Nephron progenitor cell (in vitro differentiated cells): ENCODE results near the gene GADD45B.

Experiments
- DNase-seq: peaks from one replicate; pipeline ENCODE4 v3.0.0; 2021
- H3K27ac Mint-ChIP-seq: 2 replicates; pipeline ENCODE4 v1.8.0; 2021; ENCODE audit warnings: mild to moderate bottlenecking, moderate library complexity, mixed read lengths
- H3K27me3 Mint-ChIP-seq: 2 replicates; pipeline ENCODE4 v1.8.0; 2021; ENCODE audit warnings: mild to moderate bottlenecking, low read depth, mixed read lengths; ENCODE audit not compliant: poor library complexity
- H3K36me3 Mint-ChIP-seq: 2 replicates; pipeline ENCODE4 v1.8.0; 2021; ENCODE audit warnings: low read depth, mixed read lengths
- H3K4me1 Mint-ChIP-seq: 2 replicates; pipeline ENCODE4 v1.8.0; 2021; ENCODE audit warnings: mixed read lengths
- H3K4me3 Mint-ChIP-seq: 2 replicates; pipeline ENCODE4 v1.8.0; 2021; ENCODE audit warnings: mild to moderate bottlenecking, moderate library complexity, mixed read lengths
- H3K9me3 Mint-ChIP-seq: 2 replicates; pipeline ENCODE4 v1.8.0; 2021; ENCODE audit warnings: mild to moderate bottlenecking, moderate library complexity, mixed read lengths
- CTCF ChIP-seq: fragments of 200-600 bp; sonication (generic); IDR thresholded peaks from 2 replicates; pipeline ENCODE4 v1.5.0; 2021; ENCODE audit warnings: antibody characterized with exemption

GADD45B gene

DNA sequence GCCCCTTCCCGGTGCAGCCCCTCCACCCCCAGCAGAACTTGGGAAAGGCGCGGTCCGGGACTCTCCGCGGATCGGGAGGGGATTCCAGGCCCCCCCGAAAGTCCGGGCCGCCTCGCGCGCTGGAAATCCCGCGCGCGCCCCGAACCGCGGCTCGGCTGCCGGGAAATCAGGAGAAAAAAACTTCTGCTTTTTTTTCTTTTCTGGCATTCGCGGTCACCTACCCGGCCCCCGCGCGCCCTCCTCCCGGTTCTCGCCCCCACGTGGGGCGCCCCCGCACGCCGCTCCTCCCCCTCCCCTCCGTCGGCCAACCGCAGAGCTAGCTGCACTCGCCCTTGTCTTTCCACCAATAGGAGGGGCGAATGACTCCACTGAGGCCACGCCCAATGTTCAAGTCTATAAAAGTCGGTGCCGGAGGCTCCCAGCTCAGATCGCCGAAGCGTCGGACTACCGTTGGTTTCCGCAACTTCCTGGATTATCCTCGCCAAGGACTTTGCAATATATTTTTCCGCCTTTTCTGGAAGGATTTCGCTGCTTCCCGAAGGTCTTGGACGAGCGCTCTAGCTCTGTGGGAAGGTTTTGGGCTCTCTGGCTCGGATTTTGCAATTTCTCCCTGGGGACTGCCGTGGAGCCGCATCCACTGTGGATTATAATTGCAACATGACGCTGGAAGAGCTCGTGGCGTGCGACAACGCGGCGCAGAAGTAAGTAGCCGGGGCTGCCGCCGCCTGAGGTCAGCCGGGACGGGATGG is at the start of gene GADD45B:
Gene GADD45B, plus strand, starts transcription at position 426 of the 749 bp plus-strand sequence. Its CDS starts 232 bp downstream, at position 658.
- no peaks in the 10 kb centered on the region for H3K9me3 Mint-ChIP-seq
- H3K27ac Mint-ChIP-seq: peak within 1 kb of the TSS; percentile 92
- no peak for TF ChIP-seq CTCF
- DNase-seq: peak; percentile 98
- peaks cover 52% of the 10 kb centered on the region for H3K27me3 Mint-ChIP-seq
- peak within 1 kb of the TSS; percentile 96 for H3K4me3 Mint-ChIP-seq
- no peaks in the 10 kb centered on the region for H3K36me3 Mint-ChIP-seq
- H3K4me1 Mint-ChIP-seq: peaks cover 35% of the 10 kb centered on the region

DNA sequence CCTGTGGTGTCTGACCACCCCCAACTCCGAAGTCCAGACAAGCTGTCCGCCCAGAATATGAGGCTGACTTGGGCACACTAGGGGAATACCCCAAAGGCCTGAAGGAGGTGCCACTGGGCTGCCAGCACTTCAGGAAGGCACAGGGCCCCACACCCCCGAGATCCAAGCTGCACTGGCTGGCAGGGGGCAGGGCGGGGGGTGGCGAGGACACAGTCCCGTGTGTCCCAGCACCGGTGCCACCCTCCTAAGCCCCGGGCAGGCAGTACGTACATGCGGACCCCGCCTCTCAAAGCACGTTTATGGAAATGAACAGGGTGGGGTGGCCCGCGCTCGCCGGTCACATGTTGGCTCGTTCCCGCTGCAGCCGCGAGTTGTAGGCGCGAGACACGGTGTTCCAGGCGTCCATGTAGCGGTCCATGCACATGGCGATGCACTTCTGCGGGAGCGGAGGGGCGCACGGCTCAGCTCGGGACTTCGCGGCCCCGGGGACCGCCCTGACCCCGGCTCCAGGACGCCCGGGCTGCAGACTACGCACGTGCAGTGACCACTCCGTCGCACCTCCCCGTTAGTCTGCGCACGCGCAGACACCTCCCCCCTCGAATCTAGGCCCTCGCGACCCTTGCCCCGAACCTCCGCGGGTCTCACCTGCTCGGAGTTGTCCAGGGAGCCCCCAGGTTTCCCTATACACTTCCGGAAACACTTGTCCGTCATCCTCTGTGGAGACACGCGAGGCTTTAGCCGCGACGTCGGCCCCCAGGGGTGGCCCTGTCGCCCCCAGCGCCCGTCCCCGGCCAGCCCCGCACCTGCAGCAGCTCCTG is 49.1 kb upstream of the GADD45B start:
- Mint-ChIP-seq H3K36me3 (peaks cover 10% of the 10 kb centered on the region), H3K27ac (peak overlapping the region; percentile 99), H3K4me1 (peaks cover 36% of the 10 kb centered on the region), H3K4me3 (peak overlapping the region; percentile 91), H3K27me3 (no peaks in the 10 kb centered on the region), H3K9me3 (no peaks in the 10 kb centered on the region)
- no peak for TF ChIP-seq CTCF
- peak; percentile 70 for DNase-seq

GRCh38 chr19:2427429-2428320 is 48.3 kb upstream of the GADD45B start, which contains the start of gene TIMM13:
TSS of gene TIMM13 (minus strand) at chr19:2427586. CDS start at chr19:2427533, 53 bp downstream.
- peak; percentile 98 for DNase-seq
- no peak for TF ChIP-seq CTCF
- H3K27me3 Mint-ChIP-seq: no peaks in the 10 kb centered on the region

DNA sequence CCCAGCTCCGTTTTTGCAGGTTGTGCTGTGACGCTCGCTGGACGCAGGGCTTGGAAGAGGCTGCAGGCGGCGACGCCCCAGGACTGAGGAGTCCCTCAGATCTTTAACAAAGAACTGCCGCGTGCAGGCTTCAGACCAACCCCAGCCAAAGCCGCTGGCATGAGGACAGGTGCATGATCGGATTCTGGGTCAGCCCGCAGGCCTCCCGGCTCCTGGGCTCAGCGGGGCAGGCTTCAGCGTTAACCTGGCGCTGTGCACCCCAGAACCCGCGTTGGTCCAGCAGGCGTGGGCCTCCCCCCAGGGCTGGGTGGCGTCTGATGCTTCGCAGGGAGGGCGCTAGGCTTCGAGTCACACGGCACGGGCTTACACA is 47.6 kb upstream of the GADD45B start:
- Mint-ChIP-seq H3K27me3 (no peaks in the 10 kb centered on the region), H3K9me3 (no peaks in the 10 kb centered on the region), H3K27ac (peak overlapping the region; percentile 99), H3K4me3 (peak overlapping the region; percentile 91), H3K4me1 (peaks cover 36% of the 10 kb centered on the region), H3K36me3 (peaks cover 10% of the 10 kb centered on the region)
- TF ChIP-seq CTCF: no peak
- peak; percentile 33 for DNase-seq

More at GRCh38 chr19:2427429-2428320, 48.3 kb upstream of the GADD45B start, which contains the start of gene TIMM13:
- H3K4me3 Mint-ChIP-seq: peak within 1 kb of the TSS; percentile 91
- peaks cover 36% of the 10 kb centered on the region for H3K4me1 Mint-ChIP-seq
- H3K9me3 Mint-ChIP-seq: no peaks in the 10 kb centered on the region
- H3K27ac Mint-ChIP-seq: peak within 1 kb of the TSS; percentile 99
- H3K36me3 Mint-ChIP-seq: peaks cover 10% of the 10 kb centered on the region

GRCh38 chr19:2428756-2429711 is 46.9 kb upstream of the GADD45B start:
- Mint-ChIP-seq H3K36me3 (peaks cover 10% of the 10 kb centered on the region), H3K4me1 (peaks cover 36% of the 10 kb centered on the region), H3K27ac (peak overlapping the region; percentile 88), H3K9me3 (no peaks in the 10 kb centered on the region), H3K27me3 (no peaks in the 10 kb centered on the region), H3K4me3 (no peak overlapping the region)
- DNase-seq: no peak
- no peak for TF ChIP-seq CTCF
